CD4-positive, alpha-beta T cell treated with Interleukin-6 for 4 hours (primary cell): ENCODE data around the gene KRTAP10-6.
"Not testable (repeated sequence)": the region's sequence is repeated elsewhere in the genome, so short reads cannot be mapped to it uniquely, and the experiment has no call there.

Experiments
- DNase-seq: peaks from one replicate; pipeline ENCODE4 v3.0.0-alpha.2; 2020; ENCODE audit warnings: mixed read lengths

KRTAP10-6 gene

DNA sequence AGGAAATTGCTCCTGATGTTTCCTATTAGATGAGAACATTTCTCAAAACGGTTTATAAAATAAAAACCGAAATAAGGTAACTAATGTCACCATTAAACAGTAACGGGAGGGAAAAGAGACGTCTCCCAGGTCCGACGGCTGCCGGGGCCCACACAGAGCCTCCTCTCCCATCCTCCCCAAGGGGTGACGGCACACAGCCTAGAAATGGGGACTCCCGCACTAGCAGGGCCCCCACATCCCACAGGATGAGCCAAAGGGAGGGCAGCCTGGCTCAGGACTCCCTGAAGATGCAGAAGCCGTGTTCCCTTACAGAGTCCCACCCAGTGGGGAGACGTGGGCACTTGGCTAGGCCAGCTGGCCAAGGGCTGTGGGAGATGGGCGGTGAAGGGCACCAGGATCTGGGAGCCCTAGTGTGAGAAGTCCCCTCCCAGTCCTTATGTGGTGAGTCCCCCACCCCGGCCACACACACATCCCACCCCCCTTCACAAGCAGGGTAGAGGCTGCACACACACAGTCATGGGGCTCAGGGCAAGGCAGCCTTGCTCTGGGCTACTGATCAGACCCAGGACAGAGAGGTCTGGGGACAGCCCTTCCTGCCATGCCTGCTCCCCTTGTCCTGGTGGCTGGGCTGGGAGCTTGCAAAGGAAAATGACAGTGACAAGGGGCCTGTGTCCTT, 37.0 kb downstream of the KRTAP10-6 start:
- no peak for DNase-seq

DNA sequence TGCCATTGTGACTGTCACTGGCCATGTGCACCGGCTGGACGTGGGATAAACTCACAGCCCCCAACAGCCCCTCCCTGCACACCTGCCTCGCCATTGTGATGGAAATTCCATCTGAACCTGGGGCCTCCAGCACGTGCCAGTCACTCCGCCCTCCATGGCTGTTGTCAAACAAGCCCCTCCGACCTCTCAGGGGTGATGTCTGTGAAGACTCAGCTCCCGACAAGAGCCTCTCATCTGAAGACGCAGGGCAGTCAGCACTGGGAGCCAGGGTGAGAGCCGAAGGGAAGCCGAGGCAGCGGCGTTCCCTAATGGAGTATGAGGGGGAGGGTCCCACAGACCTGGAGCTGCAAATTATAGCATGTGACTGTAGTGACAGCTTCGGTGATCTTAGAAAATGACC, 39.6 kb downstream of the KRTAP10-6 start:
- DNase-seq: no peak

DNA sequence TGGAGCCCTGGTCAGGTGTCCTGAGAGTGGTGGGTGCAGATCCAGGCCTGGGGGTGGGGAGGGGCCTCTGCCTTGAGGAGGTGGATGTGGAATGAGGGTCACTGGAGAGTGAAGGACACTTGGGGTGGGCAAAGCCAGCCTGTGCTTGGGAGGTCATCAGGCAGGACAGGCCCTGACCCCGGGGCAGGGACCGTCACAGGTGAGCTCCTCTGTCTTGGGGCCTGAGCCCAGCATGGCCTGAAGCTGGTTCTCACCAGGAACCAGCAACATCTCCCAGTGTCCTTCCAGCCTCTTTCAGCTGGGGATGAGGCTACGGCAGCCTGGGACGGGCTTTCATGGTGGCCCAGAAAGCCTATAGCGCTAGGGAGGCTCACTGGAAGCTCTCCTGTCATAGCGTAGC, 40.2 kb downstream of the KRTAP10-6 start:
- no peak for DNase-seq

DNA sequence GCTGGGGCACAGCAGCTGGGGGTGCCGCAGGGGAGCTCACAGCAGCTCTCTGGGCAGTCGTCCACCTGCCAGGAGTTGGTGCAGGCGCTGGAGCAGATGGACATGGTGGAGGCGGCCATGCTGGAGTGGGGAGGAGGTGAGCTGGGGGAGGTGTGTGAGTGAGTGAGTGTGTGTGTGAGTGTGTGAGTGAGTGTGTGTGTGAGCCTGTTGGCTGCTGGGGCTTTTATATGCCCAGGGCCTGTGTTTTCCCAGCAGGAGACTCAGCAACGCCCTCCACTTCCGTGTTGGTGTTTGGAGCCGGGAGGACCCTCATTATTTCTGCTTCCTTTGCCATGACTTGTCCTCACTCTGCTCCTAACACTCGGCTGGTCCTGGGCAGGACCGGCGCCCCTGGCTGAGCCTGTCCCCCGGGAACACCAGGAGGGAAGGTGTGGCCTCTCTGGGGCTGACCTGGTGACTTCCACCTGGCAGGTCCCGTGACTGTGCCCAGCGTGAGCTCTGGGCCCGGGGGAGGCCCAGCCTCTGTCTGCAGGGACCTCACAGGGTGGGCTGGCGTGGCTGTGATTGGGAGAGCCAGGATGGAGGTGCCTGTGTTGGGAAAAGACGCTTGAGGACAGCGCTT, 40.9 kb downstream of the KRTAP10-6 start, which contains the start of gene KRTAP10-2:
Gene KRTAP10-2, minus strand, starts transcription at position 166 of the 622 bp plus-strand sequence. Its CDS starts 47 bp downstream, at position 119.
- DNase-seq: no peak

DNA sequence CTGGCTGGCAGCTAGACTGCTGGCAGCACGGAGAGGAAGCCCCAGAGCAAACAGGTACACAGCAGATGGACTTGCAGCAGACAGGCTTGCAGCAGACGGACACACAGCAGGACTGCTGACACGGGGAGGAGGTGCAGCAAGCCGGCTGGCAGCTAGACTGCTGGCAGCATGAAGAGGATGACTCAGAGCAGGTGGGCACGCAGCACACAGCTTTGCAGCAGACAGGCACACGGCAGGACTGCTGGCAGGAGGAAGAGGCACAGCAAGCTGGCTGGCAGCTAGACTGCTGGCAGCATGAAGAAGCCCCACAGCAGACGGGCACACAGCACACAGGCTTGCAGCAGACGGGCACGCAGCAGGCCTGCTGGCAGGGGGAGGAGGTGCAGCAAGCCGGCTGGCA, 41.5 kb downstream of the KRTAP10-6 start:
- DNase-seq: no peak

DNA sequence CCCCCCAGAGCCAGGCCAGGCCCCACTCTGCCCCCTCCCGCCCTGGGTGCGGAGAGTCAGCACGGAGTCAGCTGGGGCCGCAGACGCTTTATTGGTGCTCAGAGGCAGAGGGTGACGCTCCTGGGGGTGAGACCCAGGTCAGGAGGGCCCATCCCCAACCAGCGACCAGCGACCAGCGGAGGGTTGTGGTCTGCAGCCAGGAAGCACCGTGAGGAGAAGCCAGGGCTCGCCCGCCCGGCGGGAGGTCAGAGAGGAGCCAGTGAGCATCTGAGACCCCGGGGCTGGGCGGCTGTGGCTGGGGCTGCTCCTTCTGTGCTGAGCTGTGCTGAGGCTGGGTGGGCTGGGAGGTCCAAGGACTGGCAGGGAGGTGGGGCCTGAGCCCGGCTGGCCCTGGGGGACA, 42.0 kb downstream of the KRTAP10-6 start:
- not testable (repeated sequence) for DNase-seq

DNA sequence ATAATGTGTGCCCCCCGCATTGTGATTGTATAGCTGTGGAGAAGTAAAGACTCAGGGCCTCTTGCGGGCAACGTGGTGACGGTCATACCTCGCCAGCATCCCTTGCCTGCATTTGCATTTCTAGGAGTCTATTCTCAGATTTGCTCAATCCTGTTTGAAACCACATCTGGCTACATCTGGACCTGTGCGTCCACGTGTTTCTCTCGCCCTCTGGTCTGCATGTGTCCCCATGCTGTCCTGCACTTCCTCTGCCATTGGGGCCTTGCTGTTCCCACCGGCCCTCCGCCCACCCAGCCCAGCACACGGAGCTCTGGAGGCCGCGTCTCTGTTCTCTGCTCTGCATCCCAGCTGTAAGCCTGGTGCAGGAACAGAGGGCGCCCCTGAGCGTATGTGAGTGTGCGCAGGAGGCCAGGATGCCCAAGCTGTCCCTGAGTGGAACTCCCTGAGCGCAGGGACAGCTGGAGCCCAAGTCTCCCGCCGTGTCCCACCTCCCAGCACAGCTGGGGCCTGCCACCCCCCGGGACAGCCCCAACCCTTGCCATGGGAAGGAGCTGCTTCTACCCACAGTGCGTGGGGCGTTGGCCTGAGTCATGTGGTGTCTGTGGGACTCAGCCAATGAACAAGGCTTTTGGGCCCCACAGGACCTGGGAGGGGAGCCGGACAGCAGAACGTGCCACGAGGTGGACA, 42.6 kb downstream of the KRTAP10-6 start:
- no peak for DNase-seq

DNA sequence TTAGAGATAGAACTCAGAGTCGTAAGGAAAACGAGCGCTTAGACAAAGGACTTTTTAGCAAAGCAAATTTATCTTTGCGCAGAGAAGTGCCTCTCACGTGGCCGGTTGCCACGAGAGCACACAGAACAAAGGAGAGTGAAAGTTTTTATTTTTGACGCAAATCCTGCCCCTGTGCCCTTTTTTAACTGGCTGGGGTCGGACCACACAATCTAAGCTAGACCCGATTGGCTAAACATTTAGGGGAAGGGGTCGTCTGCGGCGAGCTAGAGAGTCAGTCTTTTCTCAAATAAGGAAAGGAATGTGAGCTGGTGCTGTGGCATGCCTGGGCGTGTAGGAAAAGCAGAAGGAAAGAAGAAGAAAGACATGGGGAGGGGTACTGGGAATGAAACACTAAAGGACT, 43.4 kb downstream of the KRTAP10-6 start:
- DNase-seq: no peak

DNA sequence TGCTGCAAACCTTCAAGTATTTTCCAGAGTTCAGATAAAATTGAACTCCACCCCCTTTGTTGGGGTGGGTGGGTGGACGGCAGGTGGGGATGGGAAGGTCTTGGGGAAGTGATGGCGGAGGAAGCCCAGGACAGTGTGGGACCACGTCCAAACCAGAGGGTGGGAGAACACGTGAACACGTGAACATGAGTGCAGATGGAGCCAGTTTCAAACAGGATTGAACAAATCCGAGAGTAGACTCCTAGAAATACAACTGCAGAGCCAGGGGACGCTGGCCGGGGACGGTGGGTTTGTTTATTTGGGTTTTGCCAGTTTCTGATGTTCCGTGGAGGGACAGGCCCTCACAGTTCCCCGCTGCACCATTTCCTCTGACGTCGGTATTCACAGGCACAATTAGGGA, 43.9 kb downstream of the KRTAP10-6 start:
- DNase-seq: no peak

DNA sequence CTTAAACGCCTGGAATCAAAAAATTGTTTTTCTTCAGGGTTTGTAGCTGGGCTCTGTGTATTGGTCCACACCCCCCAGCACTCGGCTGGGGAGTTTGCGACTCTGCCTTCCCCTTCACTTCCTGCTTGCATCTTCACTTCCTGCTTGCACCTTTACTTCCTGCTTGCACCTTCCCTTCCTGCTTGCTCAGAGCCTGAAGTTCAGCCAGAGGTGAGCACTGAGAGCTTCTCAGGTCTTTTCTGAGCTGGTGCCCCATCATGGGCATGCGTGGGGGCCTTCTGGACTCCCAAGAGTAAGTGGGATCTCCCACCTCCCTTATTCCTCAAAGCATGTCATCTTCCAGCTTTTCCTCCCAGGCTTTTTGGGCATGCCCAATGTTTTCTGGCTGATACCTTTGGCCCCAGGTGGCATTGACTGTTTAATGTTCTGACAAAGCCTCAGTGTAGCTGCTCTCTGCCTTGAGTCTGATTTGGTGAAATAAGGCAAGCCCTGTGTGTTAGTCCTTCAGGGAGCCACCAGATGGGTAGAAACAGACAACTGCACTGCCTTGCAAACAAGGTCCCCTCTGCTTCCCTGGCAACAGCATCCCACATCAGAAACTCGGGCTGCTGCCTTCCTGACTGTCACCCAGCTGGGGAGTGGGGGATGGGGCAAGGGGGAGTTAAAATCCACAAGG, 44.5 kb downstream of the KRTAP10-6 start:
- DNase-seq: peak; percentile 67

DNA sequence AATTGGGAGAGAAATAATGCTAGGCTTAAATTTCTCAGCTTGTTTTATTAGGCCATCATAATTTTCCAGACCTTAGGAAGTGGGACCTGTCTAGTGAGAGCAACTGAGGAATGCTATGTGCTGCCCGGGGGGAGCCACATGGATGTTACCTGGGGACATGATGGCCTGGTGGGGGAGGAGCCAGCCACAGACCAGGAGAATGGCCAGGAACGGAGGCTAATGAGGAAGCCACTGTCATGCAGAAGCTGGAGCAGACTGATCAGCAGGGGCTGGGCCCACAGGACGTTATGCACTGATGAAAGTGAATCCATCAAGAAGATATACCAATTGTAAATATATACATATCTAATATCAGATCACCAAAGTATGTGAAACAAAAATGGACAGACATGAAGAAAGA, 47.7 kb downstream of the KRTAP10-6 start:
- DNase-seq: no peak

DNA sequence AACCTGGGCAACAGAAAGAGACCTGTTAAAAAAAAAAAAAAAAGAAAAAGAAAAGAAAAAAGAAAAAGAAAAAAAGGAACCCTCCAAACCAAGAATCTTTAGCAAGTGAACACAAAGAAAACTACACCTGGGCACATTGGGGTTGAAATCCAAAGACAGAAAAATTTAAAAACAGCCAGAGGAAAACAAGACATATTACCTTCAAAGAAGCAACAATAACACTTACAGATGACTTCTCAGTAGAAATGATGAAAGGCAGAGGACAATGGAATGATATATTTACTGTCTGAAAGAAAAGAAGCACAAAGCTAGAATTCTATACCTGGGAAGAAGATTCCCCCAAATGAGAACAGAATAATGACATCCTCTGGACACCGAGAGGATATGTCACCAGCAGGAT, 49.6 kb downstream of the KRTAP10-6 start:
- DNase-seq: no peak
